Osteoblast (primary cell): ENCODE results near the gene SSTR3. TPM values are rescaled to one million over a fixed set of nuclear protein-coding genes. Genes with fewer than 3 reads are reported as not detected.

Experiments
- DNase-seq: peaks from one replicate; pipeline ENCODE4 v3.0.0; 2011; ENCODE audit warnings: low spot score, mixed read lengths; ENCODE audit not compliant: insufficient read length; ENCODE audit errors: missing footprints
- H2AFZ ChIP-seq: 2 replicates; pipeline ENCODE4 v1.6.0; 2011; ENCODE audit warnings: mild to moderate bottlenecking, low read length
- H3K27ac ChIP-seq: 2 replicates; pipeline ENCODE4 v1.5.1; 2011; ENCODE audit warnings: mild to moderate bottlenecking, low read depth, low read length, moderate library complexity
- H3K27me3 ChIP-seq: 2 replicates; pipeline ENCODE4 v1.6.0; 2012; ENCODE audit warnings: mild to moderate bottlenecking, control low read depth, inconsistent platforms, low read length, moderate library complexity; ENCODE audit not compliant: insufficient read depth
- H3K36me3 ChIP-seq: 2 replicates; pipeline ENCODE4 v1.5.1; 2011; ENCODE audit warnings: mild to moderate bottlenecking, low read length, control low read depth, moderate library complexity; ENCODE audit not compliant: insufficient read depth
- H3K4me1 ChIP-seq: 2 replicates; pipeline ENCODE4 v1.5.1; 2011; ENCODE audit warnings: mild to moderate bottlenecking, low read length, control low read depth, moderate library complexity; ENCODE audit not compliant: insufficient read depth
- H3K4me2 ChIP-seq: 2 replicates; pipeline ENCODE4 v1.6.0; 2011; ENCODE audit warnings: mild to moderate bottlenecking, low read length; ENCODE audit not compliant: insufficient read depth
- H3K4me3 ChIP-seq: fragments of 200-600 bp; sonication (generic); 3 replicates; pipeline ENCODE4 v1.5.1; 2012; ENCODE audit warnings: mild to moderate bottlenecking, low read length, inconsistent platforms; ENCODE audit not compliant: insufficient read depth
- H3K79me2 ChIP-seq: 2 replicates; pipeline ENCODE4 v1.6.0; 2012; ENCODE audit warnings: mild to moderate bottlenecking, low read length, control low read depth, inconsistent platforms; ENCODE audit not compliant: insufficient read depth
- H3K9me3 ChIP-seq: 2 replicates; pipeline ENCODE4 v1.5.1; 2011; ENCODE audit warnings: low read depth, low read length, control low read depth
- H4K20me1 ChIP-seq: 2 replicates; pipeline ENCODE4 v1.6.0; 2012; ENCODE audit warnings: mild to moderate bottlenecking, low read length, control low read depth; ENCODE audit not compliant: insufficient read depth
- total RNA-seq: library from RNA; depleted of rRNA; stranded (reverse); fragments of >200 nt; gene quantifications from 2 replicates; pipeline ENCODE4 v1.2.3, GENCODE V29; 2012
- TF ChIP-seq, protein P1 (sequence below): IDR thresholded peaks from 2 replicates; pipeline ENCODE4 v1.5.1; 2011; ENCODE audit warnings: mild to moderate bottlenecking, low read depth, low read length, moderate library complexity; ENCODE audit errors: extremely low read depth

SSTR3 gene
- total RNA-seq, 1 donor: not detected

DNA sequence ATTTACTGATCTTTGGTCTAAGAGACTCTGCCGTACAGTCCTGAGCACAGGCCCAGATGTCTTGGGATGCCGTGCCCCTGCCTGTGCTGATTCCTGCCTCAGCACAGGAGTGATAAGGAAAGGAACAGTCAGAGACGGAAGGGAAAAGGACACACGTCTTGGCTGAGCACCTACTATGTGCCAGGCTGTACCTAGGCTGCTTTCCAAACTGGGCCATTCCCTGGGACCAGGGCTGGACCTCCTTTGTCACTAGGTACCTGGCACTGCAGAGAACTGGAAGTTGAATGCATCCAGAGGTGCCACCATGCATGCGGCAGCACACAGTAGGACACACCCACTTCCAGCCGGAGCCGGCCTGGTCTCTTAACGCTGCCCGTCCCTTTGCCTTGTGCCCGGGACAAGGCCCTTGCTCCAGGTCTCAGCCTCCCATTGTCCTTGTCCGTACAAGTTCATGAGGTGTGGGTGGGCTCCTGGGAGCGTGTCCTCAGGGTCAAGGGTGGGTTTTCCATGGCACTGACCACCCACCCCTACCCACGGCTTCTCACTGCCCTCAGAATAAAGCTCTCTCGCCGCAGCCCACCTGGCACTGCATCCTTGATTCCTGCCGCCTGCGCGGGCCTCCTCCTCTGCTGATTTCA, 1.1 kb upstream of the SSTR3 start:
- peaks cover 41% of the 10 kb centered on the region for H3K27me3 ChIP-seq
- no peak overlapping the region for H3K27ac ChIP-seq
- no peak overlapping the region for H3K4me3 ChIP-seq
- H2AFZ ChIP-seq: no peak overlapping the region
- peaks cover 7% of the 10 kb centered on the region for H3K4me1 ChIP-seq
- TF ChIP-seq, protein P1, sequence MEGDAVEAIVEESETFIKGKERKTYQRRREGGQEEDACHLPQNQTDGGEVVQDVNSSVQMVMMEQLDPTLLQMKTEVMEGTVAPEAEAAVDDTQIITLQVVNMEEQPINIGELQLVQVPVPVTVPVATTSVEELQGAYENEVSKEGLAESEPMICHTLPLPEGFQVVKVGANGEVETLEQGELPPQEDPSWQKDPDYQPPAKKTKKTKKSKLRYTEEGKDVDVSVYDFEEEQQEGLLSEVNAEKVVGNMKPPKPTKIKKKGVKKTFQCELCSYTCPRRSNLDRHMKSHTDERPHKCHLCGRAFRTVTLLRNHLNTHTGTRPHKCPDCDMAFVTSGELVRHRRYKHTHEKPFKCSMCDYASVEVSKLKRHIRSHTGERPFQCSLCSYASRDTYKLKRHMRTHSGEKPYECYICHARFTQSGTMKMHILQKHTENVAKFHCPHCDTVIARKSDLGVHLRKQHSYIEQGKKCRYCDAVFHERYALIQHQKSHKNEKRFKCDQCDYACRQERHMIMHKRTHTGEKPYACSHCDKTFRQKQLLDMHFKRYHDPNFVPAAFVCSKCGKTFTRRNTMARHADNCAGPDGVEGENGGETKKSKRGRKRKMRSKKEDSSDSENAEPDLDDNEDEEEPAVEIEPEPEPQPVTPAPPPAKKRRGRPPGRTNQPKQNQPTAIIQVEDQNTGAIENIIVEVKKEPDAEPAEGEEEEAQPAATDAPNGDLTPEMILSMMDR: no peak
- peak; percentile 56 for DNase-seq
- peaks cover 3% of the 10 kb centered on the region for H4K20me1 ChIP-seq
- no peaks in the 10 kb centered on the region for H3K9me3 ChIP-seq
- H3K79me2 ChIP-seq: no peaks in the 10 kb centered on the region
- H3K4me2 ChIP-seq: no peak overlapping the region
- H3K36me3 ChIP-seq: no peaks in the 10 kb centered on the region

DNA sequence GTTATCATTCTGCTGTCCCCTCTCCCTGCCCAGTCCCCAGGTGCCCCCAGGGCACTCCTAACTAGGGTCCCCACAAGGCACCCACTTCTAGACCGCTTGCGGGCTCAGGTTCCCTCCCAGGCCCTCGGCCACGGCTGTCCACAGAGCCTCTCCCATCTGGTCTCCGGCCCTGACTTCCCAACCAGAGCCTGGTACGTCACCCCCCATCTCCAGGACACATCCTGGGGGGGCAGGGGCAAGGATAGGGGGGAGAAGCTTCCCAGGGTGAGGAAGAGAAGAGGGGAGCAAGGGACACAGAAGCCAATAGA, 457 bp downstream of the SSTR3 start:
- TF ChIP-seq, protein P1: no peak
- peaks cover 3% of the 10 kb centered on the region for H4K20me1 ChIP-seq

DNA sequence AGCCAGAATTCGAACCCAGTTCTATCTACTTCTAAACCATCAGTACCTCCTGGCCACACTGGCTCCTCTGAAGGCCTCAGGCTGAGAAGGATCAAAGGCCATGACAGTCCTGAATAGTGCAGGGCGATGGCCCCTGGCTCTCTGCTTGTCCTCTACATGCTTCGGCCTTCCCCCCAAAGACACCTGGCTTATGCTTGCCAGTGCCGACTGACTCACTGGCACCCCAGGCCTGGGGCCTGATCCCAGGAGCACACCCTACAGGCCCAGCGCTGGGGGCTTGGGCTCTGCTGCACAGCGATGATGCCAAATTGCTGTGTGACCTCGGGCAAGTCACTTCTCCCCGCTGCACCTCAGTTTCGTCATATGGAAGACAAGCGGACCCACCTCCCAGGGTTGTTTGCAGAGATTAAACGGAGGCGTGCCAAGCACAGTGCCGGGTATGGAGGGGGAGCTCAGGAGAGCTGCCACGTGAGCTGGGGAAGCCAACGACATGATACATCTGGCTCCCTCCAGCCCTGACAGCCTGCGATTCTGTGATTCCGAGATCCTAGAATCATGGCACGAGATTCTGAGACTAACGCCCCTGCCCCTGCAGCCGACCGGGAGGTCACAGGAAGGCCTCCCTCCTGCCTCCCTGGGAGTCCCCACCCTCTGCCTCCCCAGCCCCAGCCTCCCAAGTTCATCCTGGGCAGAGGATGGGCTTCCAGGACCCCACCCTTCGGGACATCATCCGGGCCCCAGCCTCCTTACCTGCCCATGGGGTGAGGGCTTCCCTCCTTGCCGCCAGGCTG, 1.0 kb downstream of the SSTR3 start:
- Histone ChIP-seq H3K27me3 (peaks cover 31% of the 10 kb centered on the region), H3K36me3 (no peaks in the 10 kb centered on the region), H3K4me3 (no peak overlapping the region), H3K79me2 (no peaks in the 10 kb centered on the region), H3K9me3 (no peaks in the 10 kb centered on the region), H2AFZ (no peak overlapping the region), H4K20me1 (peaks cover 3% of the 10 kb centered on the region), H3K27ac (no peak overlapping the region), H3K4me1 (peaks cover 7% of the 10 kb centered on the region), H3K4me2 (no peak overlapping the region)
- peak; percentile 58 for DNase-seq
- TF ChIP-seq, protein P1: no peak

More for the DNA sequence above, 457 bp downstream of the SSTR3 start:
- peak; percentile 73 for DNase-seq
- H3K79me2 ChIP-seq: no peaks in the 10 kb centered on the region
- H3K27ac ChIP-seq: no peak overlapping the region
- no peak overlapping the region for H2AFZ ChIP-seq
- H3K4me2 ChIP-seq: no peak overlapping the region
- H3K4me1 ChIP-seq: peaks cover 7% of the 10 kb centered on the region
- no peak overlapping the region for H3K4me3 ChIP-seq
- peaks cover 36% of the 10 kb centered on the region for H3K27me3 ChIP-seq
- no peaks in the 10 kb centered on the region for H3K9me3 ChIP-seq
- no peaks in the 10 kb centered on the region for H3K36me3 ChIP-seq

DNA sequence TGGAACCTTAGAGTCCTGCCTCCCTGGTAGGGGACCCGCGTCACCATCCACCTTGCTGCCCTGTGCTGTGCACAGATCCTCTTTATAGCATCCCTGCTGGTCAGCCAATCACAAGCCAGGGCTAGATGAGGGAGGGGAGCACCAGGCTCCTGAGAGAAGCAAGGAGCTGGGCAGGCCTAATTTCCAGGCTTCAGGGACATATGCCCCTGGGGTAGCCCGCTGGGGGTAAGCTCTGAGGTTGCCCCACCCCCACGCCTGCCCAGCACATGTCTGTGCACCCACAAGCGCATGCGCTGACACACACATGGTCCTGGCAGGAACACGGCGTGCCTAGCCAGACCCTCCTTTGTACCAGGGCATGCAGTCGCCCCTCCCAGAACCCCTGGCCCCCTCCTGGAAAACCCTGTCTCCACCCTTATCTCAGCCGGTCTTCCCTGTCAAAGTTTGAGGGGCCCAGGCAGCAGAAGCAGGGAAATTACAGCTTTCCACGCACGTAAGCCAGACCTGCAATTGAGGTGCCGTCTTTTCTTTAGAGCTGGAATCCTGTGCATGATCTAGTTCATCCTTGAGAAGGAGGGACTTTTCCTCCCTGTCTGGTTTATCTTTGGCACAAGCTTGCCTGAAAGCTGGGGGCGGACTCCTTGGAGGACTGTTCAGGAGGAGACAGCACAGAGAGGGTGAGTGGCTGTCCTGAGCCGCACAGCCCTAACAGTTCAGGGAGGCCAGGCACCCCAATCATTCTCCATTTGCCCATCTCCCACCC, 2.1 kb downstream of the SSTR3 start:
- Histone ChIP-seq H3K4me1 (peaks cover 7% of the 10 kb centered on the region), H2AFZ (no peak overlapping the region)

More for the DNA sequence above, 2.1 kb downstream of the SSTR3 start:
- TF ChIP-seq, protein P1: no peak
- no peak overlapping the region for H3K27ac ChIP-seq
- no peaks in the 10 kb centered on the region for H3K9me3 ChIP-seq
- peak; percentile 85 for DNase-seq
- H3K36me3 ChIP-seq: no peaks in the 10 kb centered on the region
- no peak overlapping the region for H3K4me2 ChIP-seq
- peaks cover 3% of the 10 kb centered on the region for H4K20me1 ChIP-seq
- H3K79me2 ChIP-seq: no peaks in the 10 kb centered on the region
- peaks cover 31% of the 10 kb centered on the region for H3K27me3 ChIP-seq
- H3K4me3 ChIP-seq: no peak overlapping the region
